Measurements from ENCODE around the gene TNS2. TPM values are rescaled to one million over a fixed set of nuclear protein-coding genes. Genes with fewer than 3 reads are reported as not detected.
A peak's percentile ranks its signal among the peaks of the same experiment; 100 is the strongest.

The TNS2 gene
- total RNA-seq, 6 experiments from 2014 or later = 50.5 to 139 (median 86.9) TPM

- no peaks in the 10 kb centered on the region for H3K9me3 ChIP-seq
- DNase-seq (peak in 1 of 3 donors; percentile 51), ATAC-seq (no peak)
- H3K27ac ChIP-seq = peak overlapping the region in 2 of 3 donors; percentile 26 to 57
- peaks cover 0 to 23% (median 14%) of the 10 kb centered on the region in 4 donors for H3K4me1 ChIP-seq
- peaks cover 0 to 62% (median 29%) of the 10 kb centered on the region in 4 donors for H3K36me3 ChIP-seq
- H3K27me3 ChIP-seq = no peaks in the 10 kb centered on the region
- intact Hi-C loops (cut with DNase I) = loop anchor here in 1 of 2 donors (5.0 to 10.0 kb wide), 3 partner anchors 35 to 133 kb away; partner anchors contain the start of gene IGFBP6
- H3K4me3 ChIP-seq = no peak overlapping the region
- WGBS (ENCODE audit: insufficient coverage, low coverage, low lambda C conversion rate, missing lambda C conversion rate) = 49% methylated on average over 5 of the region's 20 CpGs
- no peak for TF ChIP-seq POLR2A (IDR thresholded peaks at IDR 0.05)
- no peak for TF ChIP-seq CTCF (IDR thresholded peaks at IDR 0.05)
Observed at GRCh38 chr12:53062011-53062961, 12.4 kb downstream of the TNS2 start.

- intact Hi-C loops (cut with DNase I) = loop anchor here in 1 of 2 donors (5.0 to 10.0 kb wide), 3 partner anchors 34 to 132 kb away; partner anchors contain the start of gene IGFBP6
- Histone ChIP-seq H3K27me3 (no peaks in the 10 kb centered on the region), H3K9me3 (no peaks in the 10 kb centered on the region), H3K4me3 (no peak overlapping the region), H3K4me1 (peaks cover 0 to 23% (median 14%) of the 10 kb centered on the region in 4 donors), H3K27ac (peak overlapping the region in 1 of 3 donors; percentile 57), H3K36me3 (peaks cover 0 to 54% (median 25%) of the 10 kb centered on the region in 4 donors)
- DNase-seq = no peak
- WGBS (ENCODE audit: insufficient coverage, low coverage, low lambda C conversion rate, missing lambda C conversion rate) = 83% methylated on average over 6 of the region's 14 CpGs
- no peak for ATAC-seq
- peak; percentile 9 for TF ChIP-seq POLR2A (IDR thresholded peaks at IDR 0.05)
- no peak for TF ChIP-seq CTCF (IDR thresholded peaks at IDR 0.05)
Observed at GRCh38 chr12:53062977-53063707, 13.3 kb downstream of the TNS2 start.

GRCh38 chr12:53063708-53064612 lies 14.1 kb downstream of the TNS2 start:
- Histone ChIP-seq H3K4me1 (peaks cover 0 to 23% (median 14%) of the 10 kb centered on the region in 4 donors), H3K9me3 (no peaks in the 10 kb centered on the region), H3K27ac (peak overlapping the region in 1 of 3 donors; percentile 24), H3K4me3 (no peak overlapping the region), H3K27me3 (no peaks in the 10 kb centered on the region), H3K36me3 (peaks cover 0 to 48% (median 25%) of the 10 kb centered on the region in 4 donors)
- TF ChIP-seq POLR2A (IDR thresholded peaks at IDR 0.05) (no peak), CTCF (IDR thresholded peaks at IDR 0.05) (no peak)
- DNase-seq = no peak
- intact Hi-C loops (cut with DNase I) = loop anchor here in 1 of 2 donors (5.0 to 10.0 kb wide), 3 partner anchors 33 to 131 kb away; partner anchors contain the start of gene IGFBP6
- WGBS (ENCODE audit: insufficient coverage, low coverage, low lambda C conversion rate, missing lambda C conversion rate) = 68% methylated on average over 11 of the region's 13 CpGs
- no peak for ATAC-seq

Measured in right lobe of liver (tissue), 6 donors.